CD14-positive monocyte (primary cell): ENCODE data around the gene KRTAP4-5. TPM values are rescaled to one million over a fixed set of nuclear protein-coding genes. Genes with fewer than 3 reads are reported as not detected.
"Not testable (repeated sequence)": the region's sequence is repeated elsewhere in the genome, so short reads cannot be mapped to it uniquely, and the experiment has no call there.

Experiments
- DNase-seq, 3 donors: peaks; one replicate each; pipeline ENCODE4 v3.0.0-alpha.2; 2011 to 2022
- H2AFZ ChIP-seq: 2 replicates; pipeline ENCODE4 v1.6.0; 2012; ENCODE audit warnings: mild to moderate bottlenecking, low read depth, low read length, inconsistent platforms; ENCODE audit not compliant: insufficient read depth, poor library complexity, severe bottlenecking
- H3K27ac ChIP-seq, 2 donors: 1 replicate in 1 of 2; 2 replicates in 1 of 2; pipeline ENCODE4 v1.5.1; 2012 to 2013; ENCODE audit warnings: low read length in 2 of 2, control low read depth in 1 of 2, inconsistent platforms in 1 of 2, low read depth in 1 of 2, mild to moderate bottlenecking in 1 of 2
- H3K27me3 ChIP-seq, 2 donors: one replicate each; pipeline versions ENCODE4 v1.6.0 to v1.6.1; 2011 to 2013; ENCODE audit warnings: low read length in 2 of 2; ENCODE audit not compliant: control insufficient read depth in 2 of 2, insufficient read depth in 2 of 2
- H3K36me3 ChIP-seq, 2 donors: replicated peaks in 1 of 2; 1 replicate in 1 of 2; 2 replicates in 1 of 2; pipeline versions ENCODE4 v1.5.1 to v1.6.1; 2012 to 2013; ENCODE audit warnings: low read length in 2 of 2, control low read depth in 1 of 2, inconsistent platforms in 1 of 2, mild to moderate bottlenecking in 1 of 2; ENCODE audit not compliant: insufficient read depth in 2 of 2, control insufficient read depth in 1 of 2
- H3K4me1 ChIP-seq, 2 donors: 1 replicate in 1 of 2; 2 replicates in 1 of 2; pipeline versions ENCODE4 v1.5.1 to v1.6.1; 2012 to 2013; ENCODE audit warnings: low read length in 2 of 2, control low read depth in 1 of 2, inconsistent platforms in 1 of 2, mild to moderate bottlenecking in 1 of 2, moderate library complexity in 1 of 2; ENCODE audit not compliant: insufficient read depth in 2 of 2, control insufficient read depth in 1 of 2
- H3K4me2 ChIP-seq: replicated peaks from 2 replicates; pipeline ENCODE3; 2012; ENCODE audit warnings: low read length, moderate library complexity, mild to moderate bottlenecking; ENCODE audit not compliant: poor library complexity, severe bottlenecking; ENCODE audit errors: extremely low read depth
- H3K4me3 ChIP-seq, 3 experiments: fragments of 200-600 bp in 1 of 3; sonication (generic) in 1 of 3; replicated peaks in 1 of 3; 1 replicate in 2 of 3; 2 replicates in 1 of 3; pipeline ENCODE4 v1.5.1; 2011 to 2013; ENCODE audit warnings: low read length in 3 of 3, mild to moderate bottlenecking in 3 of 3, control low read depth in 2 of 3, low read depth in 2 of 3, inconsistent platforms in 1 of 3, moderate library complexity in 1 of 3
- H3K79me2 ChIP-seq: 2 replicates; pipeline ENCODE4 v1.6.0; 2012; ENCODE audit warnings: mild to moderate bottlenecking, control low read depth, inconsistent platforms, low read length, moderate library complexity; ENCODE audit not compliant: insufficient read depth
- H3K9ac ChIP-seq: 2 replicates; pipeline ENCODE4 v1.6.0; 2017; ENCODE audit warnings: low read length, mild to moderate bottlenecking; ENCODE audit not compliant: insufficient read depth, poor library complexity, severe bottlenecking
- H3K9me3 ChIP-seq, 2 donors: replicated peaks in 1 of 2; 1 replicate in 1 of 2; 2 replicates in 1 of 2; pipeline versions ENCODE4 v1.5.1 to v1.6.1; 2012 to 2013; ENCODE audit warnings: low read length in 2 of 2, control low read depth in 1 of 2; ENCODE audit not compliant: control insufficient read depth in 1 of 2, insufficient read depth in 1 of 2
- H4K20me1 ChIP-seq: 2 replicates; pipeline ENCODE4 v1.6.0; 2012; ENCODE audit warnings: mild to moderate bottlenecking, low read length, control low read depth, moderate library complexity; ENCODE audit not compliant: insufficient read depth
- H3K27ac Mint-ChIP-seq, 7 donors: one replicate each; pipeline ENCODE4 v1.8.0; 2020; ENCODE audit warnings: mild to moderate bottlenecking in 7 of 7, mixed read lengths in 7 of 7, moderate library complexity in 6 of 7, inconsistent platforms in 2 of 7
- H3K27me3 Mint-ChIP-seq, 3 donors: one replicate each; pipeline ENCODE4 v1.8.0; 2021 to 2022; ENCODE audit warnings: low read depth in 3 of 3, mild to moderate bottlenecking in 3 of 3, mixed read lengths in 3 of 3, moderate library complexity in 3 of 3, inconsistent platforms in 1 of 3
- H3K36me3 Mint-ChIP-seq, 2 donors: one replicate each; pipeline ENCODE4 v1.8.0; 2020; ENCODE audit warnings: mixed read lengths in 2 of 2, inconsistent platforms in 1 of 2, mild to moderate bottlenecking in 1 of 2
- H3K4me1 Mint-ChIP-seq: one replicate; pipeline ENCODE4 v1.8.0; 2020; ENCODE audit warnings: mild to moderate bottlenecking, mixed read lengths
- H3K4me3 Mint-ChIP-seq, 2 donors: one replicate each; pipeline ENCODE4 v1.8.0; 2020; ENCODE audit warnings: mild to moderate bottlenecking in 2 of 2, mixed read lengths in 2 of 2, moderate library complexity in 1 of 2
- H3K9me3 Mint-ChIP-seq, 7 donors: one replicate each; pipeline ENCODE4 v1.8.0; 2020 to 2022; ENCODE audit warnings: mixed read lengths in 7 of 7, mild to moderate bottlenecking in 6 of 7, moderate library complexity in 6 of 7, inconsistent platforms in 2 of 7
- CTCF ChIP-seq: fragments of 200-600 bp; IDR thresholded peaks from one replicate; pipeline ENCODE4 v1.8.0; 2022; ENCODE audit warnings: antibody characterized with exemption, mild to moderate bottlenecking
- WGBS: methylation state at CpG from one replicate; pipeline ENCODE4 v1.1.5; 2013; ENCODE audit warnings: missing lambda C conversion rate; ENCODE audit not compliant: insufficient coverage; 5-methylcytosine and 5-hydroxymethylcytosine counted together
- intact Hi-C, 2 donors: fragments of 100-400 bp; cut with micrococcal nuclease; formaldehyde crosslinking; loops; one replicate each; pipeline versions ENCODE4 v1.15.0 to v1.15.1; 2023
- polyA plus RNA-seq, 3 donors: library from polyadenylated mRNA; depleted of rRNA in 1 of 3; unstranded in 2 of 3; stranded (reverse) in 1 of 3; fragments of 300-500 nt in 2 of 3; fragments of >200 nt in 1 of 3; fragmentation: Illumina TruSeq in 2 of 3; gene quantifications; 1 replicate in 2 of 3; 2 replicates in 1 of 3; pipeline ENCODE4 v1.2.3, GENCODE V29; 2012 to 2021

KRTAP4-5 gene
- polyA plus RNA-seq, 3 donors = not detected

GRCh38 chr17:41163828-41164227 lies 14.2 kb upstream of the KRTAP4-5 start:
- no peak overlapping the region for H2AFZ ChIP-seq
- Mint-ChIP-seq H3K4me1 (no peaks in the 10 kb centered on the region), H3K27ac (no peak overlapping the region), H3K9me3 (peaks cover 0 to 2% (median 0%) of the 10 kb centered on the region in 7 donors), H3K36me3 (no peaks in the 10 kb centered on the region), H3K4me3 (no peak overlapping the region), H3K27me3 (peaks cover 2 to 4% (median 2%) of the 10 kb centered on the region in 3 donors)
- no peak for TF ChIP-seq CTCF
- no peaks in the 10 kb centered on the region for H3K79me2 ChIP-seq
- intact Hi-C loops = no loop called here
- H3K27ac ChIP-seq = no peak overlapping the region
- no peak overlapping the region for H3K9ac ChIP-seq
- H4K20me1 ChIP-seq = no peaks in the 10 kb centered on the region
- no peaks in the 10 kb centered on the region for H3K9me3 ChIP-seq
- DNase-seq = no peak
- H3K4me2 ChIP-seq = no peak overlapping the region
- H3K36me3 ChIP-seq = no peaks in the 10 kb centered on the region
- 86% methylated on average over 4 of the region's 7 CpGs for WGBS
- no peaks in the 10 kb centered on the region for H3K4me1 ChIP-seq
- no peaks in the 10 kb centered on the region for H3K27me3 ChIP-seq
- no peak overlapping the region for H3K4me3 ChIP-seq

DNA sequence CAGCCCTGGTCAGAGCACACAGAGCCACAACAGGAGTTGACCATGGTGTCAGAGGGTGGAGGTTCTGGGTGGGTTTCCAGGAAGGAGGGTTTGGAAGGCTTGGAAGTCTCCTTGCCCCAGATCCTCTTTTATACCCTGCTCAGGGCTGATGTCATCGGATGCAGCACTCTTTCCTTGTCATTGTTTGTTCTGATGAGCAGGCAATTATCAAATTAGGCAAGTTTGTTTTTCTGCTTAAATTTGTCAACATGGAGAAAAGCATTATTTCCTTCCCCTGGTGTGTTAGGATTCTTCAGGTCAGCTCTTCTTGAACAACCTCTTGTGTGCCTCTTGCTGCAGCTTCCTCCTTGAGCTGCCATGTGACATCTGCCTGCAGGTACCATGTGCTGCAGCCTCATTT lies 11.0 kb upstream of the KRTAP4-5 start, which contains the start of gene KRTAP4-4:
TSS of gene KRTAP4-4 (minus strand) at position 101 of the 400 bp plus-strand sequence. CDS start at position 44, 57 bp downstream.
- H3K9me3 ChIP-seq = no peaks in the 10 kb centered on the region
- no CpG with 5 or more reads among the region's 1 CpG for WGBS
- Mint-ChIP-seq H3K27me3 (peaks cover 0 to 4% (median 4%) of the 10 kb centered on the region in 3 donors), H3K36me3 (no peaks in the 10 kb centered on the region), H3K4me1 (no peaks in the 10 kb centered on the region), H3K9me3 (peaks cover 0 to 2% (median 0%) of the 10 kb centered on the region in 7 donors), H3K4me3 (no peak within 1 kb of the TSS), H3K27ac (no peak within 1 kb of the TSS)
- intact Hi-C loops = no loop called here
- no peaks in the 10 kb centered on the region for H3K36me3 ChIP-seq
- no peak within 1 kb of the TSS for H2AFZ ChIP-seq
- H3K27ac ChIP-seq = no peak within 1 kb of the TSS
- no peak within 1 kb of the TSS for H3K4me3 ChIP-seq
- no peak for DNase-seq
- H3K79me2 ChIP-seq = no peaks in the 10 kb centered on the region
- H3K27me3 ChIP-seq = no peaks in the 10 kb centered on the region
- no peaks in the 10 kb centered on the region for H3K4me1 ChIP-seq
- no peaks in the 10 kb centered on the region for H4K20me1 ChIP-seq
- no peak for TF ChIP-seq CTCF
- H3K4me2 ChIP-seq = no peak within 1 kb of the TSS
- H3K9ac ChIP-seq = no peak within 1 kb of the TSS

- H3K9me3 ChIP-seq, H3K27ac Mint-ChIP-seq, H3K79me2 ChIP-seq, H4K20me1 ChIP-seq, H2AFZ ChIP-seq, intact Hi-C loops, H3K4me3 ChIP-seq, H3K4me3 Mint-ChIP-seq, H3K27ac ChIP-seq, H3K4me1 Mint-ChIP-seq, H3K36me3 Mint-ChIP-seq, DNase-seq, H3K4me2 ChIP-seq, H3K36me3 ChIP-seq, H3K27me3 ChIP-seq, H3K9ac ChIP-seq, H3K27me3 Mint-ChIP-seq, H3K4me1 ChIP-seq, H3K9me3 Mint-ChIP-seq: not testable (repeated sequence)
- 97% methylated on average over 2 of the region's 3 CpGs for WGBS
Measured at GRCh38 chr17:41160190-41160589, 10.6 kb upstream of the KRTAP4-5 start.
